GM12878 (cell line): ENCODE measurements around the gene USP5. TPM values are rescaled to one million over a fixed set of nuclear protein-coding genes. Genes with fewer than 3 reads are reported as not detected.

ENCODE experiments used
- BCL11A ChIP-seq: IDR thresholded peaks from 2 replicates; pipeline ENCODE4 v1.6.1; 2011; ENCODE audit warnings: low read depth, low read length
- E2F8 ChIP-seq: fragments of 450-650 bp; IDR thresholded peaks from 2 replicates; pipeline ENCODE4 v1.6.1; 2018; ENCODE audit warnings: mild to moderate bottlenecking, low read depth, moderate library complexity; ENCODE audit not compliant: partially characterized antibody
- MEF2A ChIP-seq: IDR thresholded peaks from 2 replicates; pipeline ENCODE4 v1.6.1; 2011; ENCODE audit warnings: low read depth, mild to moderate bottlenecking, low read length, moderate library complexity; ENCODE audit not compliant: insufficient read depth
- MXI1 ChIP-seq: fragments of 150-350 bp; IDR thresholded peaks from 2 replicates; pipeline ENCODE4 v1.6.1; 2011; ENCODE audit warnings: low read depth, mild to moderate bottlenecking, inconsistent platforms, low read length, improper control_type of control experiment
- ZBTB40 ChIP-seq: fragments of 450-650 bp; IDR thresholded peaks from 2 replicates; pipeline ENCODE4 v1.6.1; 2016; ENCODE audit warnings: mild to moderate bottlenecking, moderate library complexity, borderline replicate concordance
- polyA plus RNA-seq, 11 experiments: library from polyadenylated mRNA; depleted of rRNA in 4 of 11; unstranded in 6 of 11; stranded (reverse) in 5 of 11; fragments of >200 nt; fragmentation: Nextera tagmentation in 4 of 11; fragmentation: Illumina TruSeq in 1 of 11; extraction: Ambion mirVana in 4 of 11; extraction: Trizol in 1 of 11; gene quantifications; 1 replicate in 1 of 11; 2 replicates in 10 of 11; pipeline versions ENCODE4 v1.2.1 to v1.2.3, GENCODE V29; 2011 to 2016; ENCODE audit warnings: inconsistent platforms in 2 of 11, missing spikeins in 2 of 11, low read depth in 1 of 11
- total RNA-seq, 4 experiments: library from RNA; depleted of rRNA in 3 of 4; stranded (reverse); fragments of >200 nt in 3 of 4; fragmentation: Illumina TruSeq in 1 of 4; extraction: Trizol in 1 of 4; gene quantifications; 2 replicates each; pipeline versions ENCODE4 v1.2.1 to v1.2.3, GENCODE V29; 2013 to 2021
- TF ChIP-seq, protein P1 (sequence below): IDR thresholded peaks from 2 replicates; pipeline ENCODE4 v1.6.1; 2011; ENCODE audit warnings: borderline replicate concordance, low read depth, mild to moderate bottlenecking, moderate library complexity, mixed read lengths, low read length; ENCODE audit not compliant: insufficient read depth; ENCODE audit errors: extremely low read length
- TF ChIP-seq, protein P2 (sequence below): fragments of 450-650 bp; IDR thresholded peaks from 2 replicates; pipeline ENCODE4 v1.6.1; 2017; ENCODE audit warnings: mild to moderate bottlenecking, moderate library complexity
- TF ChIP-seq, protein P3 (sequence below), 3 experiments: IDR thresholded peaks in 2 of 3; conservative IDR thresholded peaks in 1 of 3; 2 replicates each; pipeline ENCODE4 v1.5.1; 2011; ENCODE audit warnings: low read depth in 3 of 3, low read length in 3 of 3, mild to moderate bottlenecking in 3 of 3, control low read depth in 2 of 3, moderate library complexity in 2 of 3, inconsistent platforms in 1 of 3, mixed read lengths in 1 of 3; ENCODE audit not compliant: control insufficient read depth in 2 of 3, insufficient read depth in 1 of 3; ENCODE audit errors: extremely low read depth in 1 of 3
- TF ChIP-seq, protein P4 (sequence below): fragments of 450-650 bp; conservative IDR thresholded peaks from 2 replicates; pipeline ENCODE4 v1.6.1; 2017; ENCODE audit warnings: mild to moderate bottlenecking, moderate library complexity

Gene USP5
- total and polyA plus RNA-seq, 10 of the 15 experiments (the other 5 are each of a cell fraction or from before 2014, with no cell fraction given): 2.5 to 124 (median 74.6) TPM

- TF ChIP-seq ZBTB40 (peak; percentile 75), BCL11A (no peak), MEF2A (no peak), E2F8 (no peak), MXI1 (peak; percentile 55; the same call in 1 of the 2 replicates)
- TF ChIP-seq, protein P1, sequence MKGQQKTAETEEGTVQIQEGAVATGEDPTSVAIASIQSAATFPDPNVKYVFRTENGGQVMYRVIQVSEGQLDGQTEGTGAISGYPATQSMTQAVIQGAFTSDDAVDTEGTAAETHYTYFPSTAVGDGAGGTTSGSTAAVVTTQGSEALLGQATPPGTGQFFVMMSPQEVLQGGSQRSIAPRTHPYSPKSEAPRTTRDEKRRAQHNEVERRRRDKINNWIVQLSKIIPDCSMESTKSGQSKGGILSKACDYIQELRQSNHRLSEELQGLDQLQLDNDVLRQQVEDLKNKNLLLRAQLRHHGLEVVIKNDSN: no peak
- TF ChIP-seq, protein P2, sequence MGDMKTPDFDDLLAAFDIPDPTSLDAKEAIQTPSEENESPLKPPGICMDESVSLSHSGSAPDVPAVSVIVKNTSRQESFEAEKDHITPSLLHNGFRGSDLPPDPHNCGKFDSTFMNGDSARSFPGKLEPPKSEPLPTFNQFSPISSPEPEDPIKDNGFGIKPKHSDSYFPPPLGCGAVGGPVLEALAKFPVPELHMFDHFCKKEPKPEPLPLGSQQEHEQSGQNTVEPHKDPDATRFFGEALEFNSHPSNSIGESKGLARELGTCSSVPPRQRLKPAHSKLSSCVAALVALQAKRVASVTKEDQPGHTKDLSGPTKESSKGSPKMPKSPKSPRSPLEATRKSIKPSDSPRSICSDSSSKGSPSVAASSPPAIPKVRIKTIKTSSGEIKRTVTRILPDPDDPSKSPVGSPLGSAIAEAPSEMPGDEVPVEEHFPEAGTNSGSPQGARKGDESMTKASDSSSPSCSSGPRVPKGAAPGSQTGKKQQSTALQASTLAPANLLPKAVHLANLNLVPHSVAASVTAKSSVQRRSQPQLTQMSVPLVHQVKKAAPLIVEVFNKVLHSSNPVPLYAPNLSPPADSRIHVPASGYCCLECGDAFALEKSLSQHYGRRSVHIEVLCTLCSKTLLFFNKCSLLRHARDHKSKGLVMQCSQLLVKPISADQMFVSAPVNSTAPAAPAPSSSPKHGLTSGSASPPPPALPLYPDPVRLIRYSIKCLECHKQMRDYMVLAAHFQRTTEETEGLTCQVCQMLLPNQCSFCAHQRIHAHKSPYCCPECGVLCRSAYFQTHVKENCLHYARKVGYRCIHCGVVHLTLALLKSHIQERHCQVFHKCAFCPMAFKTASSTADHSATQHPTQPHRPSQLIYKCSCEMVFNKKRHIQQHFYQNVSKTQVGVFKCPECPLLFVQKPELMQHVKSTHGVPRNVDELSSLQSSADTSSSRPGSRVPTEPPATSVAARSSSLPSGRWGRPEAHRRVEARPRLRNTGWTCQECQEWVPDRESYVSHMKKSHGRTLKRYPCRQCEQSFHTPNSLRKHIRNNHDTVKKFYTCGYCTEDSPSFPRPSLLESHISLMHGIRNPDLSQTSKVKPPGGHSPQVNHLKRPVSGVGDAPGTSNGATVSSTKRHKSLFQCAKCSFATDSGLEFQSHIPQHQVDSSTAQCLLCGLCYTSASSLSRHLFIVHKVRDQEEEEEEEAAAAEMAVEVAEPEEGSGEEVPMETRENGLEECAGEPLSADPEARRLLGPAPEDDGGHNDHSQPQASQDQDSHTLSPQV: no peak
- TF ChIP-seq, protein P3, sequence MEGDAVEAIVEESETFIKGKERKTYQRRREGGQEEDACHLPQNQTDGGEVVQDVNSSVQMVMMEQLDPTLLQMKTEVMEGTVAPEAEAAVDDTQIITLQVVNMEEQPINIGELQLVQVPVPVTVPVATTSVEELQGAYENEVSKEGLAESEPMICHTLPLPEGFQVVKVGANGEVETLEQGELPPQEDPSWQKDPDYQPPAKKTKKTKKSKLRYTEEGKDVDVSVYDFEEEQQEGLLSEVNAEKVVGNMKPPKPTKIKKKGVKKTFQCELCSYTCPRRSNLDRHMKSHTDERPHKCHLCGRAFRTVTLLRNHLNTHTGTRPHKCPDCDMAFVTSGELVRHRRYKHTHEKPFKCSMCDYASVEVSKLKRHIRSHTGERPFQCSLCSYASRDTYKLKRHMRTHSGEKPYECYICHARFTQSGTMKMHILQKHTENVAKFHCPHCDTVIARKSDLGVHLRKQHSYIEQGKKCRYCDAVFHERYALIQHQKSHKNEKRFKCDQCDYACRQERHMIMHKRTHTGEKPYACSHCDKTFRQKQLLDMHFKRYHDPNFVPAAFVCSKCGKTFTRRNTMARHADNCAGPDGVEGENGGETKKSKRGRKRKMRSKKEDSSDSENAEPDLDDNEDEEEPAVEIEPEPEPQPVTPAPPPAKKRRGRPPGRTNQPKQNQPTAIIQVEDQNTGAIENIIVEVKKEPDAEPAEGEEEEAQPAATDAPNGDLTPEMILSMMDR (IDR thresholded peaks at IDR 0.05 in 2 of 3, conservative IDR thresholded peaks at IDR 0.05 in 1 of 3; ENCODE audit: control insufficient read depth in 2 of 3, extremely low read depth in 1 of 3, insufficient read depth in 1 of 3, low read depth in 3 of 3, low read length in 3 of 3): no peak
- TF ChIP-seq, protein P4, sequence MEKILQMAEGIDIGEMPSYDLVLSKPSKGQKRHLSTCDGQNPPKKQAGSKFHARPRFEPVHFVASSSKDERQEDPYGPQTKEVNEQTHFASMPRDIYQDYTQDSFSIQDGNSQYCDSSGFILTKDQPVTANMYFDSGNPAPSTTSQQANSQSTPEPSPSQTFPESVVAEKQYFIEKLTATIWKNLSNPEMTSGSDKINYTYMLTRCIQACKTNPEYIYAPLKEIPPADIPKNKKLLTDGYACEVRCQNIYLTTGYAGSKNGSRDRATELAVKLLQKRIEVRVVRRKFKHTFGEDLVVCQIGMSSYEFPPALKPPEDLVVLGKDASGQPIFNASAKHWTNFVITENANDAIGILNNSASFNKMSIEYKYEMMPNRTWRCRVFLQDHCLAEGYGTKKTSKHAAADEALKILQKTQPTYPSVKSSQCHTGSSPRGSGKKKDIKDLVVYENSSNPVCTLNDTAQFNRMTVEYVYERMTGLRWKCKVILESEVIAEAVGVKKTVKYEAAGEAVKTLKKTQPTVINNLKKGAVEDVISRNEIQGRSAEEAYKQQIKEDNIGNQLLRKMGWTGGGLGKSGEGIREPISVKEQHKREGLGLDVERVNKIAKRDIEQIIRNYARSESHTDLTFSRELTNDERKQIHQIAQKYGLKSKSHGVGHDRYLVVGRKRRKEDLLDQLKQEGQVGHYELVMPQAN: peak; percentile 29; the same call in 1 of the 2 replicates
Observed at GRCh38 chr12:6873094-6874014, 21.4 kb downstream of the USP5 start, which contains the start of gene SPSB2 (continued).
